ENCODE data around the gene FAT1.

- TF ChIP-seq ZNF274 (IDR thresholded peaks at IDR 0.05; ENCODE audit: low read depth, low read length) (no peak), YY1 (IDR thresholded peaks at IDR 0.05; ENCODE audit: insufficient read depth, insufficient read length) (no peak), SUZ12 (IDR thresholded peaks at IDR 0.05; ENCODE audit: extremely low read depth, insufficient read depth, insufficient read length) (no peak)
These were observed 185.7 kb downstream of the FAT1 start for GRCh38 chr4:186537843-186538521.

All from NT2/D1 (cell line).